Measurements from ENCODE around the gene SRGAP1. TPM values are rescaled to one million over a fixed set of nuclear protein-coding genes. Genes with fewer than 3 reads are reported as not detected.

Gene SRGAP1
- total and polyA plus RNA-seq, 2 of the 8 experiments (the other 6 are each of a cell fraction or from before 2014, with no cell fraction given): 3.2 to 7.3 TPM

- no peak for TF ChIP-seq ATF2 (IDR thresholded peaks at IDR 0.05; ENCODE audit: low read length)
- TF ChIP-seq USF2 (IDR thresholded peaks at IDR 0.05; ENCODE audit: low read length): no peak
- no peak for TF ChIP-seq NANOG (IDR thresholded peaks at IDR 0.05; ENCODE audit: insufficient read depth, low read depth, low read length, poor library complexity, severe bottlenecking)
- no peak for TF ChIP-seq MAFK (IDR thresholded peaks at IDR 0.05; ENCODE audit: low read depth, low read length)
These were observed 342.3 kb downstream of the SRGAP1 start (continued) for GRCh38 chr12:64186789-64187188.
